HepG2 (cell line): ENCODE measurements around the gene GIPC1. TPM values are rescaled to one million over a fixed set of nuclear protein-coding genes. Genes with fewer than 3 reads are reported as not detected.

Experiments
- ATF7-NPFF ChIP-seq: sonication (generic); formaldehyde crosslinking; IDR thresholded peaks from 2 replicates; pipeline ENCODE4 v1.8.1; 2023; ENCODE audit warnings: mild to moderate bottlenecking, low read depth, missing genetic modification reagents, moderate library complexity
- CTCF ChIP-seq: sonication (generic); formaldehyde crosslinking; IDR thresholded peaks from 2 replicates; pipeline ENCODE4 v1.5.0; 2020; ENCODE audit warnings: mild to moderate bottlenecking, missing genetic modification reagents, moderate library complexity
- FOXP1 ChIP-seq, 2 experiments: fragments of 450-650 bp in 1 of 2; IDR thresholded peaks; 2 replicates each; pipeline ENCODE4 v1.6.1; 2017 to 2018; ENCODE audit warnings: antibody characterized with exemption in 1 of 2
- GABPB1 ChIP-seq: IDR thresholded peaks from 2 replicates; pipeline ENCODE4 v1.6.1; 2016; ENCODE audit warnings: mild to moderate bottlenecking, missing genetic modification reagents, moderate library complexity, missing compliant biosample characterization
- HNRNPK ChIP-seq: fragments of 200-400 bp; formaldehyde crosslinking; IDR thresholded peaks from 2 replicates; pipeline ENCODE4 v1.6.1; 2018; ENCODE audit warnings: low read length, low read depth, moderate library complexity, mild to moderate bottlenecking; ENCODE audit not compliant: poor library complexity, severe bottlenecking
- MAFK ChIP-seq, 2 experiments: IDR thresholded peaks in 1 of 2; conservative IDR thresholded peaks in 1 of 2; 2 replicates each; pipeline ENCODE4 v1.6.1; 2011; ENCODE audit warnings: improper control_type of control experiment in 2 of 2, low read length in 2 of 2
- MEIS1 ChIP-seq: sonication (generic); formaldehyde crosslinking; IDR thresholded peaks from 2 replicates; pipeline ENCODE4 v1.9.0; 2021; ENCODE audit warnings: mild to moderate bottlenecking, missing genetic modification reagents, moderate library complexity, borderline replicate concordance
- MTA1 ChIP-seq: sonication (generic); formaldehyde crosslinking; IDR thresholded peaks from 2 replicates; pipeline ENCODE4 v1.4.0; 2020; ENCODE audit warnings: missing genetic modification reagents, mild to moderate bottlenecking, borderline replicate concordance
- MTF2 ChIP-seq: sonication (generic); formaldehyde crosslinking; IDR thresholded peaks from 2 replicates; pipeline ENCODE4 v1.5.0; 2020; ENCODE audit warnings: missing genetic modification reagents, borderline replicate concordance
- MXI1 ChIP-seq: IDR thresholded peaks from 3 replicates; pipeline ENCODE4 v1.6.1; 2012; ENCODE audit warnings: low read depth, low read length, inconsistent platforms, borderline replicate concordance
- PAWR ChIP-seq: sonication (generic); formaldehyde crosslinking; IDR thresholded peaks from 2 replicates; pipeline ENCODE4 v1.4.0; 2020; ENCODE audit warnings: missing genetic modification reagents, mild to moderate bottlenecking, borderline replicate concordance
- PHF8 ChIP-seq: sonication (generic); formaldehyde crosslinking; IDR thresholded peaks from 2 replicates; pipeline ENCODE4 v1.5.0; 2020; ENCODE audit warnings: missing genetic modification reagents
- RCOR2 ChIP-seq: IDR thresholded peaks from 2 replicates; pipeline ENCODE4 v1.6.1; 2016; ENCODE audit warnings: missing biosample characterization, missing genetic modification reagents
- SCMH1 ChIP-seq: sonication (generic); formaldehyde crosslinking; IDR thresholded peaks from 2 replicates; pipeline ENCODE4 v1.9.0; 2021; ENCODE audit warnings: missing genetic modification reagents, mild to moderate bottlenecking, borderline replicate concordance
- SIX1 ChIP-seq: sonication (generic); formaldehyde crosslinking; IDR thresholded peaks from 2 replicates; pipeline ENCODE4 v1.4.0; 2020; ENCODE audit warnings: missing genetic modification reagents, borderline replicate concordance
- SPEN ChIP-seq: sonication (generic); formaldehyde crosslinking; IDR thresholded peaks from 2 replicates; pipeline ENCODE4 v1.5.1; 2020; ENCODE audit warnings: low read depth, mild to moderate bottlenecking, missing genetic modification reagents
- TRIM22 ChIP-seq: fragments of 450-650 bp; IDR thresholded peaks from 2 replicates; pipeline ENCODE4 v1.6.1; 2017
- ZNF335 ChIP-seq: sonication (generic); formaldehyde crosslinking; IDR thresholded peaks from 2 replicates; pipeline ENCODE4 v1.4.0; 2020; ENCODE audit warnings: missing genetic modification reagents
- ZNF382 ChIP-seq: sonication (generic); formaldehyde crosslinking; IDR thresholded peaks from 2 replicates; pipeline ENCODE4 v1.5.0; 2020; ENCODE audit warnings: missing genetic modification reagents, mild to moderate bottlenecking, borderline replicate concordance
- ZNF609 ChIP-seq: sonication (generic); formaldehyde crosslinking; IDR thresholded peaks from 2 replicates; pipeline ENCODE4 v1.4.0; 2020; ENCODE audit warnings: mild to moderate bottlenecking, missing genetic modification reagents, borderline replicate concordance
- ZNF629 ChIP-seq: sonication (generic); formaldehyde crosslinking; conservative IDR thresholded peaks from 2 replicates; pipeline ENCODE4 v1.5.0; 2020; ENCODE audit warnings: missing genetic modification reagents
- polyA plus RNA-seq, 8 experiments: library from polyadenylated mRNA; depleted of rRNA in 3 of 8; stranded (reverse) in 7 of 8; unstranded in 1 of 8; fragments of >200 nt; fragmentation: Illumina TruSeq in 4 of 8; extraction: Trizol in 4 of 8; gene quantifications; 2 replicates each; pipeline versions ENCODE4 v1.2.1 to v1.2.3, GENCODE V29; 2011 to 2016; ENCODE audit warnings: low read depth in 4 of 8, missing spikeins in 1 of 8, mixed read lengths in 1 of 8; ENCODE audit not compliant: insufficient read depth in 1 of 8
- total RNA-seq, 5 experiments: library from RNA; depleted of rRNA; stranded (reverse); fragments of >200 nt; fragmentation: Illumina TruSeq; extraction: Trizol; gene quantifications; 2 replicates each; pipeline ENCODE4 v1.2.3, GENCODE V29; 2016; ENCODE audit warnings: low read depth in 1 of 5

The GIPC1 gene
- total and polyA plus RNA-seq, 2 of the 13 experiments (the other 11 are each of a cell fraction or from before 2014, with no cell fraction given) = 27.1 to 48.1 TPM

GRCh38 chr19:14496029-14496833 is at the start of gene GIPC1 (continued):
- TF ChIP-seq CTCF (no peak), ZNF629 (CRISPR knock-in tag) (no peak), FOXP1 (IDR thresholded peaks at IDR 0.05) (no peak), FOXP1 (CRISPR knock-in tag; IDR thresholded peaks at IDR 0.05) (peak; percentile 17; the same call in 1 of the 2 replicates), MEIS1 (CRISPR knock-in tag) (peak; percentile 53), ATF7-NPFF (peak; percentile 82), SPEN (CRISPR knock-in tag) (peak; percentile 75), GABPB1 (CRISPR knock-in tag) (peak; percentile 85), PAWR (CRISPR knock-in tag) (no peak), HNRNPK (peak; percentile 77), ZNF382 (CRISPR knock-in tag) (no peak), TRIM22 (no peak), ZNF609 (CRISPR knock-in tag) (peak; percentile 54; the same call in 1 of the 2 replicates), MAFK (conservative IDR thresholded peaks at IDR 0.05 in 1 of 2, IDR thresholded peaks at IDR 0.05 in 1 of 2; ENCODE audit: low read length in 2 of 2) (no peak), MXI1 (peak; percentile 91; the same call in 2 of the 3 replicates), MTA1 (peak; percentile 31; the same call in 1 of the 2 replicates), MTF2 (no peak), RCOR2 (CRISPR knock-in tag) (no peak), SIX1 (CRISPR knock-in tag) (no peak), PHF8 (CRISPR knock-in tag) (peak; percentile 47; the same call in 1 of the 2 replicates), SCMH1 (CRISPR knock-in tag) (no peak), ZNF335 (CRISPR knock-in tag) (no peak)
